SU-DHL-6 (cell line): ENCODE data around the gene LDLRAD2.

Source experiments
- EZH2phosphoT487 ChIP-seq: fragments of 200-600 bp; sonication (generic), shearing (Covaris generic); conservative IDR thresholded peaks from 2 replicates; pipeline ENCODE4 v1.6.1; 2018; ENCODE audit warnings: mild to moderate bottlenecking, antibody characterized with exemption, low read length, moderate library complexity, mixed read lengths
- TF ChIP-seq, protein P1 (sequence below): fragments of 200-600 bp; sonication (generic); IDR thresholded peaks from one replicate; pipeline ENCODE4 v1.5.1; 2017; ENCODE audit warnings: antibody characterized with exemption, mild to moderate bottlenecking, low read length, moderate library complexity; ENCODE audit not compliant: insufficient read depth, poor library complexity, severe bottlenecking

DNA sequence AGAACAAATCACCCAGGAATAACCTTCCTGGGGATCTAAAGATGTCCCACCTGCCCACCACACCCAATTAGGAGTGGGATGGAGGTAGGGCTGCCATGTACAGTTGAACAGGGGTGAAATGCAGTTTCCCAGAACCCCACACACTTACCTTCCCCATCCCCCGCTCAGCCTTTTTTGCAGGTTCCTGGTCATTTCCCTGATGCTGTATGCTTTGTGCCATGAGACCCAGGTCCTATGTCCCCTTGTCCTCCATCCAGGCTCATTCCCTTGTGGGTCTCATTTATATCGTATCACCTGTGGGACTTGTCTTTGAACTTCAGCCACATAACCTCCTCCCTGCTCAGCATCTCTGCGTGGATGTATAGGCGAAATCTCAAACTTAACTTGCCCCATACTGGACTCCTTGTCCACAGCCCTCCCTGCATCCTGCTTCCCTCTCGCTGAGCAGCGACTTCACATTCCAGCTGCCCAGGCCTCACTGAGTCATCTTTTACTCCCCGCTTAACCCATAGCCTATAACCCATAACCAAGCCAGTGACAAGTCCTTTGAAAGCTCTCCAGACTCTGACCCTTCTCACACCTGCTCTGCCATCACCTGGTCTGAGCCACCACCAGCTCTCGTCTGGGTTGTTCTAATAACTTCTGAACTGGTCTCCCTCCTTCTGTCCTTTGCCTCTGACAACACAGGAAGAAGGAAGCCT is 4.7 kb downstream of the LDLRAD2 start:
- TF ChIP-seq, protein P1, sequence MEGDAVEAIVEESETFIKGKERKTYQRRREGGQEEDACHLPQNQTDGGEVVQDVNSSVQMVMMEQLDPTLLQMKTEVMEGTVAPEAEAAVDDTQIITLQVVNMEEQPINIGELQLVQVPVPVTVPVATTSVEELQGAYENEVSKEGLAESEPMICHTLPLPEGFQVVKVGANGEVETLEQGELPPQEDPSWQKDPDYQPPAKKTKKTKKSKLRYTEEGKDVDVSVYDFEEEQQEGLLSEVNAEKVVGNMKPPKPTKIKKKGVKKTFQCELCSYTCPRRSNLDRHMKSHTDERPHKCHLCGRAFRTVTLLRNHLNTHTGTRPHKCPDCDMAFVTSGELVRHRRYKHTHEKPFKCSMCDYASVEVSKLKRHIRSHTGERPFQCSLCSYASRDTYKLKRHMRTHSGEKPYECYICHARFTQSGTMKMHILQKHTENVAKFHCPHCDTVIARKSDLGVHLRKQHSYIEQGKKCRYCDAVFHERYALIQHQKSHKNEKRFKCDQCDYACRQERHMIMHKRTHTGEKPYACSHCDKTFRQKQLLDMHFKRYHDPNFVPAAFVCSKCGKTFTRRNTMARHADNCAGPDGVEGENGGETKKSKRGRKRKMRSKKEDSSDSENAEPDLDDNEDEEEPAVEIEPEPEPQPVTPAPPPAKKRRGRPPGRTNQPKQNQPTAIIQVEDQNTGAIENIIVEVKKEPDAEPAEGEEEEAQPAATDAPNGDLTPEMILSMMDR, result no peak
- TF ChIP-seq EZH2phosphoT487, result no peak
